Esophagus squamous epithelium (tissue), 5 donors: ENCODE data around the gene PLCB2. TPM values are rescaled to one million over a fixed set of nuclear protein-coding genes. Genes with fewer than 3 reads are reported as not detected.
A peak's percentile ranks its signal among the peaks of the same experiment; 100 is the strongest.

Experiments used
- DNase-seq: peaks from one replicate; lab custom pipeline; 2025; lab: John Stamatoyannopoulos, UW
- H3K27ac ChIP-seq, 4 donors: fragments of 200-600 bp; sonication (generic); one replicate each; pipeline ENCODE4 v1.5.1; 2016 to 2019; ENCODE audit warnings: mild to moderate bottlenecking in 1 of 4
- H3K27me3 ChIP-seq, 4 donors: fragments of 200-600 bp; sonication (generic); 1 replicate in 3 of 4; 2 replicates in 1 of 4; pipeline versions ENCODE4 v1.5.1 to v1.6.0; 2017 to 2021; ENCODE audit warnings: antibody characterized with exemption in 1 of 4
- H3K36me3 ChIP-seq, 3 donors: fragments of 200-600 bp; sonication (generic); one replicate each; pipeline ENCODE4 v1.5.1; 2016 to 2019
- H3K4me1 ChIP-seq, 3 donors: fragments of 200-600 bp; sonication (generic); one replicate each; pipeline ENCODE4 v1.5.1; 2017 to 2019
- H3K4me3 ChIP-seq, 4 donors: fragments of 200-600 bp; sonication (generic); 1 replicate in 3 of 4; 2 replicates in 1 of 4; pipeline ENCODE4 v1.5.1; 2016 to 2019; ENCODE audit warnings: mild to moderate bottlenecking in 2 of 4, moderate library complexity in 1 of 4
- H3K9me3 ChIP-seq, 3 donors: fragments of 200-600 bp; sonication (generic); one replicate each; pipeline ENCODE4 v1.5.1; 2016 to 2019
- CTCF ChIP-seq, 6 experiments: fragments of 450-650 bp in 4 of 6; fragments of 200-600 bp in 2 of 6; sonication (generic) in 2 of 6; IDR thresholded peaks; one replicate each; pipeline ENCODE4 v1.5.1; 2016 to 2019; ENCODE audit warnings: antibody characterized with exemption in 6 of 6, mild to moderate bottlenecking in 4 of 6, moderate library complexity in 4 of 6
- POLR2A ChIP-seq, 4 donors: fragments of 450-650 bp; IDR thresholded peaks; one replicate each; pipeline ENCODE4 v1.6.1; 2017; ENCODE audit warnings: antibody characterized with exemption in 4 of 4, mild to moderate bottlenecking in 4 of 4, moderate library complexity in 3 of 4
- WGBS, 2 donors: methylation state at CpG; one replicate each; pipeline ENCODE4 v1.1.5; 2018; 5-methylcytosine and 5-hydroxymethylcytosine counted together
- intact Hi-C: fragments of 100-400 bp; cut with DNase I; formaldehyde crosslinking; loops from one replicate; pipeline ENCODE4 v1.15.0; 2022
- total RNA-seq, 4 donors: library from RNA; depleted of rRNA; stranded (reverse); fragments of >200 nt; gene quantifications; one replicate each; pipeline ENCODE4 v1.1.0, GENCODE V29; 2016
- donor health status: DM: yes; HTN: yes; CAD: no.

Gene PLCB2
- total RNA-seq, 4 donors from 2014 or later, result 6.1 to 15.9 (median 10.4) TPM

GRCh38 chr15:40243126-40243810 is 64.5 kb downstream of the PLCB2 start:
- H3K27me3 ChIP-seq, result peaks cover 0 to 21% (median 0%) of the 10 kb centered on the region in 4 donors
- no peak for DNase-seq
- H3K27ac ChIP-seq, result peak overlapping the region; percentile 29 to 94 (median 83)
- H3K9me3 ChIP-seq, result no peaks in the 10 kb centered on the region
- WGBS, 2 donors, result 36 to 50% methylated on average over 9 of the region's 9 CpGs
- H3K4me1 ChIP-seq, result peaks cover 49 to 98% (median 52%) of the 10 kb centered on the region in 3 donors
- intact Hi-C loops, result no loop called here
- H3K36me3 ChIP-seq, result peaks cover 0 to 12% (median 0%) of the 10 kb centered on the region in 3 donors
- H3K4me3 ChIP-seq, result no peak overlapping the region
- no peak for TF ChIP-seq CTCF (IDR thresholded peaks at IDR 0.05)
- TF ChIP-seq POLR2A (IDR thresholded peaks at IDR 0.05), result no peak

- no peak for DNase-seq
- H3K27ac ChIP-seq, result peak overlapping the region in 3 of 4 donors; percentile 82 to 94 (median 84)
- H3K9me3 ChIP-seq, result no peaks in the 10 kb centered on the region
- intact Hi-C loops, result no loop called here
- peaks cover 0 to 21% (median 0%) of the 10 kb centered on the region in 4 donors for H3K27me3 ChIP-seq
- peaks cover 49 to 95% (median 52%) of the 10 kb centered on the region in 3 donors for H3K4me1 ChIP-seq
- TF ChIP-seq CTCF (IDR thresholded peaks at IDR 0.05), result no peak
- no peak for TF ChIP-seq POLR2A (IDR thresholded peaks at IDR 0.05)
- H3K36me3 ChIP-seq, result peaks cover 0 to 5% (median 0%) of the 10 kb centered on the region in 3 donors
- peak overlapping the region in 1 of 4 donors; percentile 50 for H3K4me3 ChIP-seq
- 81 to 90% methylated on average over 4 to 5 of the region's 5 CpGs for WGBS, 2 donors
Measured at GRCh38 chr15:40242601-40243000, 65.1 kb downstream of the PLCB2 start.

GRCh38 chr15:40242213-40242599 is 65.5 kb downstream of the PLCB2 start:
- no peak for TF ChIP-seq POLR2A (IDR thresholded peaks at IDR 0.05)
- TF ChIP-seq CTCF (IDR thresholded peaks at IDR 0.05), result no peak
- 94 to 95% methylated on average over 7 to 8 of the region's 10 CpGs for WGBS, 2 donors
- peaks cover 0 to 21% (median 0%) of the 10 kb centered on the region in 4 donors for H3K27me3 ChIP-seq
- DNase-seq, result no peak
- peaks cover 49 to 91% (median 50%) of the 10 kb centered on the region in 3 donors for H3K4me1 ChIP-seq
- H3K4me3 ChIP-seq, result peak overlapping the region in 1 of 4 donors; percentile 50
- H3K9me3 ChIP-seq, result no peaks in the 10 kb centered on the region
- intact Hi-C loops, result no loop called here
- H3K36me3 ChIP-seq, result peaks cover 0 to 1% (median 0%) of the 10 kb centered on the region in 3 donors
- peak overlapping the region in 3 of 4 donors; percentile 82 to 94 (median 84) for H3K27ac ChIP-seq

GRCh38 chr15:40241269-40242212 is 66.2 kb downstream of the PLCB2 start:
- no peaks in the 10 kb centered on the region for H3K9me3 ChIP-seq
- H3K36me3 ChIP-seq, result no peaks in the 10 kb centered on the region
- WGBS, 2 donors, result 20 to 32% methylated on average over 1 to 3 of the region's 14 CpGs
- TF ChIP-seq POLR2A (IDR thresholded peaks at IDR 0.05) (no peak), CTCF (IDR thresholded peaks at IDR 0.05) (no peak)
- intact Hi-C loops, result no loop called here
- H3K27ac ChIP-seq, result peak overlapping the region; percentile 66 to 94 (median 83)
- H3K4me1 ChIP-seq, result peaks cover 44 to 85% (median 44%) of the 10 kb centered on the region in 3 donors
- H3K4me3 ChIP-seq, result peak overlapping the region; percentile 26 to 63 (median 50)
- peaks cover 0 to 21% (median 0%) of the 10 kb centered on the region in 4 donors for H3K27me3 ChIP-seq
- no peak for DNase-seq
